Ovary (tissue), 3 donors: Measurements from ENCODE around the gene TNFRSF14.

Source experiments
- EP300 ChIP-seq: sonication (generic); formaldehyde crosslinking; IDR thresholded peaks from one replicate; pipeline ENCODE4 v1.6.1; 2017; ENCODE audit warnings: antibody characterized with exemption
- POLR2A ChIP-seq: fragments of 450-650 bp; IDR thresholded peaks from one replicate; pipeline ENCODE4 v1.6.1; 2017; ENCODE audit warnings: antibody characterized with exemption, mild to moderate bottlenecking, moderate library complexity
- TF ChIP-seq, protein P1 (sequence below), 3 donors: fragments of 450-650 bp in 2 of 3; fragments of 200-600 bp in 1 of 3; IDR thresholded peaks; one replicate each; pipeline versions ENCODE4 v1.5.1 to v1.8.0; 2016 to 2022; ENCODE audit warnings: antibody characterized with exemption in 3 of 3, mild to moderate bottlenecking in 1 of 3
- donor health status: DM: no; HTN: no; CAD: no.

DNA sequence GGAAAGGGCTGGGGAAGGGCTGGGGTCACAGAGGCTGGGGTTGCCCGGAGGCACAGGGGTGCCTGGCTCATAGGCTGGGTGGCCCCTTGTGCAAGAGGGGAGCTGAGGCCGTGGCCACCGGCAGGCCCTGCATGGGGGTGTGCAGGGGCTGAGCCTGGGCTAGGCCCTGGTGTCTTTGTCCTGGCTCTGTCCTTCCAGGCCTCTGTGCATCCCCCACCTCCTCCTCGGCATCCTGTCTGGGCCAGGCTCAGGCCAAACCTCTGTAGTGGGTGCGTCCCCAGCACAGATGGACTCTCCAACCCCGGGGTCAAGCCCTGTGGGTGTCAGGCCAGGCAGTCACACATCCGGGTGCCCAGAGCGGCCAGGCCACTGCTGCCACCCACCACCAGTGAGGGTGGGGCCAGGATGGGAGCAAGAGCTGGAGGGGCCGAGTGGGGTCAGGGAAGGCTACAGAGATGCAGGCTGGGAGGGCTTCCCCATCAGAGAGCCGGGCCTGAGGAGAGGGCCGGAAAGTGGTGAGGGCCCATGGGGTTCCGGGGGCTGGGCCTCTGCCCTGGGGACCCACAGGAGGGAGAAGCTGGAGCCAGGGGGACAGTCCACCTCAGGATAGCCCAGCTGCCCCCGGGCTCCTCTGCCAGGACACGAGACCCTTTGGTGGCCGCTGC lies 49.1 kb upstream of the TNFRSF14 start:
- TF ChIP-seq, protein P1, sequence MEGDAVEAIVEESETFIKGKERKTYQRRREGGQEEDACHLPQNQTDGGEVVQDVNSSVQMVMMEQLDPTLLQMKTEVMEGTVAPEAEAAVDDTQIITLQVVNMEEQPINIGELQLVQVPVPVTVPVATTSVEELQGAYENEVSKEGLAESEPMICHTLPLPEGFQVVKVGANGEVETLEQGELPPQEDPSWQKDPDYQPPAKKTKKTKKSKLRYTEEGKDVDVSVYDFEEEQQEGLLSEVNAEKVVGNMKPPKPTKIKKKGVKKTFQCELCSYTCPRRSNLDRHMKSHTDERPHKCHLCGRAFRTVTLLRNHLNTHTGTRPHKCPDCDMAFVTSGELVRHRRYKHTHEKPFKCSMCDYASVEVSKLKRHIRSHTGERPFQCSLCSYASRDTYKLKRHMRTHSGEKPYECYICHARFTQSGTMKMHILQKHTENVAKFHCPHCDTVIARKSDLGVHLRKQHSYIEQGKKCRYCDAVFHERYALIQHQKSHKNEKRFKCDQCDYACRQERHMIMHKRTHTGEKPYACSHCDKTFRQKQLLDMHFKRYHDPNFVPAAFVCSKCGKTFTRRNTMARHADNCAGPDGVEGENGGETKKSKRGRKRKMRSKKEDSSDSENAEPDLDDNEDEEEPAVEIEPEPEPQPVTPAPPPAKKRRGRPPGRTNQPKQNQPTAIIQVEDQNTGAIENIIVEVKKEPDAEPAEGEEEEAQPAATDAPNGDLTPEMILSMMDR (IDR thresholded peaks at IDR 0.05), result no peak
- TF ChIP-seq POLR2A, result no peak
- no peak for TF ChIP-seq EP300
